Keratinocyte (primary cell): ENCODE data around the gene PLCG2. TPM values are rescaled to one million over a fixed set of nuclear protein-coding genes. Genes with fewer than 3 reads are reported as not detected.

ENCODE experiments used
- DNase-seq: peaks from one replicate; pipeline ENCODE4 v3.0.0-alpha.2; 2011; ENCODE audit warnings: low read depth, missing footprints, low spot score
- FAIRE-seq: peaks from 2 replicates; lab custom pipeline; 2011; peaks lifted over from hg19 to GRCh38; lab: Jason Lieb, UNC
- H2AFZ ChIP-seq: 2 replicates; pipeline ENCODE4 v1.6.0; 2012; ENCODE audit warnings: low read length, control low read depth, inconsistent platforms; ENCODE audit not compliant: control insufficient read depth
- H3K27ac ChIP-seq: 2 replicates; pipeline ENCODE4 v1.5.1; 2011; ENCODE audit warnings: low read length; ENCODE audit not compliant: control insufficient read depth, insufficient read depth
- H3K27me3 ChIP-seq: 3 replicates; pipeline ENCODE4 v1.6.0; 2011; ENCODE audit warnings: low read length; ENCODE audit not compliant: control insufficient read depth, insufficient read depth; ENCODE audit errors: extremely low read depth
- H3K36me3 ChIP-seq, 2 experiments: 2 replicates in 1 of 2; 3 replicates in 1 of 2; pipeline ENCODE4 v1.5.1; 2011; ENCODE audit warnings: low read length in 2 of 2, mild to moderate bottlenecking in 1 of 2; ENCODE audit not compliant: control insufficient read depth in 2 of 2, insufficient read depth in 2 of 2; ENCODE audit errors: extremely low read depth in 1 of 2
- H3K4me1 ChIP-seq: 3 replicates; pipeline ENCODE4 v1.5.1; 2011; ENCODE audit warnings: low read length; ENCODE audit not compliant: control insufficient read depth, insufficient read depth; ENCODE audit errors: extremely low read depth
- H3K4me2 ChIP-seq: 3 replicates; pipeline ENCODE4 v1.6.0; 2011; ENCODE audit warnings: low read depth, low read length; ENCODE audit not compliant: control insufficient read depth, insufficient read depth; ENCODE audit errors: extremely low read depth
- H3K4me3 ChIP-seq, 3 experiments: fragments of 200-600 bp in 1 of 3; sonication (generic) in 1 of 3; 2 replicates in 2 of 3; 3 replicates in 1 of 3; pipeline ENCODE4 v1.5.1; 2011 to 2016; ENCODE audit warnings: low read length in 3 of 3, mild to moderate bottlenecking in 3 of 3, control low read depth in 2 of 3, inconsistent platforms in 1 of 3, low read depth in 1 of 3, mixed read lengths in 1 of 3, mixed run types in 1 of 3, moderate library complexity in 1 of 3; ENCODE audit not compliant: control insufficient read depth in 2 of 3, insufficient read depth in 2 of 3; ENCODE audit errors: extremely low read depth in 1 of 3
- H3K79me2 ChIP-seq: 2 replicates; pipeline ENCODE4 v1.6.0; 2012; ENCODE audit warnings: low read length; ENCODE audit not compliant: control insufficient read depth, insufficient read depth
- H3K9ac ChIP-seq: 3 replicates; pipeline ENCODE4 v1.6.0; 2011; ENCODE audit warnings: low read length; ENCODE audit not compliant: control insufficient read depth, insufficient read depth; ENCODE audit errors: extremely low read depth
- H3K9me1 ChIP-seq: 3 replicates; pipeline ENCODE4 v1.6.0; 2011; ENCODE audit warnings: low read length; ENCODE audit not compliant: control insufficient read depth, insufficient read depth; ENCODE audit errors: extremely low read depth
- H3K9me3 ChIP-seq: 2 replicates; pipeline ENCODE4 v1.5.1; 2012; ENCODE audit warnings: low read depth, low read length; ENCODE audit not compliant: control insufficient read depth
- H4K20me1 ChIP-seq: 3 replicates; pipeline ENCODE4 v1.6.0; 2011; ENCODE audit warnings: low read length; ENCODE audit not compliant: control insufficient read depth, insufficient read depth; ENCODE audit errors: extremely low read depth
- EZH2 ChIP-seq: IDR thresholded peaks from one replicate; pipeline ENCODE4 v1.6.1; 2012; ENCODE audit warnings: inconsistent platforms, mild to moderate bottlenecking, low read length, moderate library complexity
- dilution Hi-C: fragments of 300-500 bp; cut with MboI; formaldehyde crosslinking; loops from one replicate; pipeline ENCODE4 v1.7.0; 2020; ENCODE audit warnings: low sequenced_read_pairs; ENCODE audit not compliant: extremely low pct_ligation_motif_present
- polyA plus RNA-seq, 5 experiments: library from polyadenylated mRNA; depleted of rRNA in 3 of 5; stranded (reverse) in 3 of 5; stranded (forward) in 1 of 5; unstranded in 1 of 5; fragments of >200 nt; gene quantifications; 1 replicate in 1 of 5; 2 replicates in 3 of 5; 3 replicates in 1 of 5; pipeline versions ENCODE4 v1.2.1 to v1.2.3, GENCODE V29; 2011 to 2012; ENCODE audit warnings: missing spikeins in 2 of 5, low read depth in 1 of 5, low replicate concordance in 1 of 5
- TF ChIP-seq, protein P1 (sequence below), 3 experiments: IDR thresholded peaks in 1 of 3; conservative IDR thresholded peaks in 1 of 3; optimal IDR thresholded peaks in 1 of 3; 2 replicates in 2 of 3; 3 replicates in 1 of 3; pipeline versions ENCODE3 to v1.5.1; 2011; ENCODE audit warnings: low read length in 3 of 3, mild to moderate bottlenecking in 3 of 3, moderate library complexity in 2 of 3, control low read depth in 1 of 3, inconsistent platforms in 1 of 3; ENCODE audit not compliant: insufficient read depth in 2 of 3; ENCODE audit errors: extremely low read depth in 1 of 3

The PLCG2 gene
- polyA plus RNA-seq, 1 donor (not counting 4 experiments of a cell fraction or from before 2014, with no cell fraction given): 3.5 TPM

DNA sequence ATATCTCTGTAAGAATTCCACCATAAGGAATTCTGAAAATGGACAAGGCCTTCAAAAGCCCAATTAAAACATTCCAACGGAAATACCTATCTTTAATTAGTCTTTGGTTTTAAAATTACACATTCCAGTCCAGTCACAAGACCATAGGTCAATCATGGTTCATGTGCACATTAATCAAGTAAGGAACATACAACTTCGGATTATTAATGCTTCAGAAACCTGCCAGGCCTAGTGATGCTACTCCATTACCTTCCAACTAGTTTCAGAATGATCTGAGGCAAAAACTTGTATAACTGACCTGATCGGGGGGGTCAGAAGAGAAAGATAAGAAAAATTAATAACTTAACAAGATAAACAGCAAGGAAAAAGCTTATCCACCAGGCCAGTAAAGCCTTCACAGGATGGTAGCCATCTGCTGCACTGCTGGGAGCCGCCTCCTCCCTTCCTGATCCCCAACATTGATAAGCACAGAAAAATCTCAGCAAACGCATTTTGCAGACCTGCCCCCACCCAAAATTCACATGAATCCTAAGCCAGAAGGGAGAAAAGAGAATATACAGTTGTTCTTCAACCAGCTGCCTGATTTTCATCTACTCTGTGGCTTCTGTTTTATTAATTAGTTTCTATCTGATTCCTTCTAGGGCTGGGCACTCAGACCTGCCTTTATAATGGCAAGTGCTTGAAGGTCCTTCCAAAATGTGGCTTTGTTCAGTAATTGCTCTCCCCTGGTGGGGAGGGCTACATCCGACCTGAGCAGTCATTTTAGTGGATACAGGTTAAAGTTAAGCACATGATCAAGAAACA, 226.1 kb downstream of the PLCG2 start:
- FAIRE-seq (no peak), DNase-seq (no peak)
- H3K9ac ChIP-seq: no peak overlapping the region

GRCh38 chr16:82006036-82006435, 226.9 kb downstream of the PLCG2 start:
- dilution Hi-C loops: no loop called here
- FAIRE-seq: no peak
- no peaks in the 10 kb centered on the region for H3K27me3 ChIP-seq

More for the DNA sequence above, 226.1 kb downstream of the PLCG2 start:
- dilution Hi-C loops: no loop called here
- TF ChIP-seq, protein P1, sequence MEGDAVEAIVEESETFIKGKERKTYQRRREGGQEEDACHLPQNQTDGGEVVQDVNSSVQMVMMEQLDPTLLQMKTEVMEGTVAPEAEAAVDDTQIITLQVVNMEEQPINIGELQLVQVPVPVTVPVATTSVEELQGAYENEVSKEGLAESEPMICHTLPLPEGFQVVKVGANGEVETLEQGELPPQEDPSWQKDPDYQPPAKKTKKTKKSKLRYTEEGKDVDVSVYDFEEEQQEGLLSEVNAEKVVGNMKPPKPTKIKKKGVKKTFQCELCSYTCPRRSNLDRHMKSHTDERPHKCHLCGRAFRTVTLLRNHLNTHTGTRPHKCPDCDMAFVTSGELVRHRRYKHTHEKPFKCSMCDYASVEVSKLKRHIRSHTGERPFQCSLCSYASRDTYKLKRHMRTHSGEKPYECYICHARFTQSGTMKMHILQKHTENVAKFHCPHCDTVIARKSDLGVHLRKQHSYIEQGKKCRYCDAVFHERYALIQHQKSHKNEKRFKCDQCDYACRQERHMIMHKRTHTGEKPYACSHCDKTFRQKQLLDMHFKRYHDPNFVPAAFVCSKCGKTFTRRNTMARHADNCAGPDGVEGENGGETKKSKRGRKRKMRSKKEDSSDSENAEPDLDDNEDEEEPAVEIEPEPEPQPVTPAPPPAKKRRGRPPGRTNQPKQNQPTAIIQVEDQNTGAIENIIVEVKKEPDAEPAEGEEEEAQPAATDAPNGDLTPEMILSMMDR (optimal IDR thresholded peaks at IDR 0.05 in 1 of 3, IDR thresholded peaks at IDR 0.05 in 1 of 3, conservative IDR thresholded peaks at IDR 0.05 in 1 of 3; ENCODE audit: extremely low read depth in 1 of 3, insufficient read depth in 2 of 3, low read length in 3 of 3): no peak
- no peak for TF ChIP-seq EZH2
- H4K20me1 ChIP-seq: no peaks in the 10 kb centered on the region
- peaks cover 3% of the 10 kb centered on the region for H3K79me2 ChIP-seq
- H3K4me3 ChIP-seq: no peak overlapping the region
- H2AFZ ChIP-seq: no peak overlapping the region
- peaks cover 5 to 11% of the 10 kb centered on the region in 2 experiments for H3K36me3 ChIP-seq
- H3K9me3 ChIP-seq: no peaks in the 10 kb centered on the region
- H3K4me2 ChIP-seq: no peak overlapping the region
- H3K27ac ChIP-seq: no peak overlapping the region
- H3K9me1 ChIP-seq: no peaks in the 10 kb centered on the region
- H3K4me1 ChIP-seq: no peaks in the 10 kb centered on the region
- H3K27me3 ChIP-seq: no peaks in the 10 kb centered on the region

More at GRCh38 chr16:82006036-82006435, 226.9 kb downstream of the PLCG2 start:
- Histone ChIP-seq H3K9me3 (no peaks in the 10 kb centered on the region), H3K4me3 (no peak overlapping the region), H3K4me2 (no peak overlapping the region), H3K9ac (no peak overlapping the region), H2AFZ (no peak overlapping the region), H3K36me3 (peaks cover 5 to 11% of the 10 kb centered on the region in 2 experiments), H4K20me1 (no peaks in the 10 kb centered on the region), H3K79me2 (peaks cover 5% of the 10 kb centered on the region), H3K9me1 (no peaks in the 10 kb centered on the region), H3K27ac (no peak overlapping the region), H3K4me1 (no peaks in the 10 kb centered on the region)
- no peak for DNase-seq
- TF ChIP-seq EZH2: no peak
- TF ChIP-seq, protein P1 (optimal IDR thresholded peaks at IDR 0.05 in 1 of 3, IDR thresholded peaks at IDR 0.05 in 1 of 3, conservative IDR thresholded peaks at IDR 0.05 in 1 of 3; ENCODE audit: extremely low read depth in 1 of 3, insufficient read depth in 2 of 3, low read length in 3 of 3): no peak
